Measurements from ENCODE around the gene RYR2. TPM values are rescaled to one million over a fixed set of nuclear protein-coding genes. Genes with fewer than 3 reads are reported as not detected.

RYR2 gene
- total RNA-seq, 1 donor from 2014 or later = 5.4 TPM

GRCh38 chr1:237448042-237448441 lies 406.1 kb downstream of the RYR2 start:
- H3K4me1 Mint-ChIP-seq (ENCODE audit: unreplicated experiment) = peaks cover 1% of the 10 kb centered on the region
- no peaks in the 10 kb centered on the region for H3K9me3 Mint-ChIP-seq (ENCODE audit: unreplicated experiment)
- H3K27me3 Mint-ChIP-seq (ENCODE audit: unreplicated experiment) = no peaks in the 10 kb centered on the region
- no peak overlapping the region for H3K27ac Mint-ChIP-seq (ENCODE audit: unreplicated experiment)
- no peak for DNase-seq (ENCODE audit: low spot score)
- no peak overlapping the region for H3K4me3 Mint-ChIP-seq (ENCODE audit: unreplicated experiment)
- no peaks in the 10 kb centered on the region for H3K36me3 Mint-ChIP-seq (ENCODE audit: low read depth, unreplicated experiment)
- TF ChIP-seq, protein P1, sequence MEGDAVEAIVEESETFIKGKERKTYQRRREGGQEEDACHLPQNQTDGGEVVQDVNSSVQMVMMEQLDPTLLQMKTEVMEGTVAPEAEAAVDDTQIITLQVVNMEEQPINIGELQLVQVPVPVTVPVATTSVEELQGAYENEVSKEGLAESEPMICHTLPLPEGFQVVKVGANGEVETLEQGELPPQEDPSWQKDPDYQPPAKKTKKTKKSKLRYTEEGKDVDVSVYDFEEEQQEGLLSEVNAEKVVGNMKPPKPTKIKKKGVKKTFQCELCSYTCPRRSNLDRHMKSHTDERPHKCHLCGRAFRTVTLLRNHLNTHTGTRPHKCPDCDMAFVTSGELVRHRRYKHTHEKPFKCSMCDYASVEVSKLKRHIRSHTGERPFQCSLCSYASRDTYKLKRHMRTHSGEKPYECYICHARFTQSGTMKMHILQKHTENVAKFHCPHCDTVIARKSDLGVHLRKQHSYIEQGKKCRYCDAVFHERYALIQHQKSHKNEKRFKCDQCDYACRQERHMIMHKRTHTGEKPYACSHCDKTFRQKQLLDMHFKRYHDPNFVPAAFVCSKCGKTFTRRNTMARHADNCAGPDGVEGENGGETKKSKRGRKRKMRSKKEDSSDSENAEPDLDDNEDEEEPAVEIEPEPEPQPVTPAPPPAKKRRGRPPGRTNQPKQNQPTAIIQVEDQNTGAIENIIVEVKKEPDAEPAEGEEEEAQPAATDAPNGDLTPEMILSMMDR (IDR thresholded peaks at IDR 0.05; ENCODE audit: unreplicated experiment) = no peak

GRCh38 chr1:237457573-237457972 lies 415.6 kb downstream of the RYR2 start:
- TF ChIP-seq, protein P1 (IDR thresholded peaks at IDR 0.05; ENCODE audit: unreplicated experiment) = no peak
- Mint-ChIP-seq H3K27me3 (ENCODE audit: unreplicated experiment) (peaks cover 2% of the 10 kb centered on the region), H3K27ac (ENCODE audit: unreplicated experiment) (no peak overlapping the region), H3K4me3 (ENCODE audit: unreplicated experiment) (no peak overlapping the region), H3K36me3 (ENCODE audit: low read depth, unreplicated experiment) (peaks cover 3% of the 10 kb centered on the region), H3K9me3 (ENCODE audit: unreplicated experiment) (no peaks in the 10 kb centered on the region), H3K4me1 (ENCODE audit: unreplicated experiment) (peaks cover 3% of the 10 kb centered on the region)
- DNase-seq (ENCODE audit: low spot score) = no peak

- no peak for DNase-seq (ENCODE audit: low spot score)
- Mint-ChIP-seq H3K4me1 (ENCODE audit: unreplicated experiment) (peaks cover 18% of the 10 kb centered on the region), H3K9me3 (ENCODE audit: unreplicated experiment) (no peaks in the 10 kb centered on the region), H3K27me3 (ENCODE audit: unreplicated experiment) (peaks cover 1% of the 10 kb centered on the region), H3K27ac (ENCODE audit: unreplicated experiment) (no peak overlapping the region), H3K36me3 (ENCODE audit: low read depth, unreplicated experiment) (no peaks in the 10 kb centered on the region), H3K4me3 (ENCODE audit: unreplicated experiment) (no peak overlapping the region)
- TF ChIP-seq, protein P1 (IDR thresholded peaks at IDR 0.05; ENCODE audit: unreplicated experiment) = no peak
Observed at GRCh38 chr1:237467320-237467719, 425.3 kb downstream of the RYR2 start.

DNA sequence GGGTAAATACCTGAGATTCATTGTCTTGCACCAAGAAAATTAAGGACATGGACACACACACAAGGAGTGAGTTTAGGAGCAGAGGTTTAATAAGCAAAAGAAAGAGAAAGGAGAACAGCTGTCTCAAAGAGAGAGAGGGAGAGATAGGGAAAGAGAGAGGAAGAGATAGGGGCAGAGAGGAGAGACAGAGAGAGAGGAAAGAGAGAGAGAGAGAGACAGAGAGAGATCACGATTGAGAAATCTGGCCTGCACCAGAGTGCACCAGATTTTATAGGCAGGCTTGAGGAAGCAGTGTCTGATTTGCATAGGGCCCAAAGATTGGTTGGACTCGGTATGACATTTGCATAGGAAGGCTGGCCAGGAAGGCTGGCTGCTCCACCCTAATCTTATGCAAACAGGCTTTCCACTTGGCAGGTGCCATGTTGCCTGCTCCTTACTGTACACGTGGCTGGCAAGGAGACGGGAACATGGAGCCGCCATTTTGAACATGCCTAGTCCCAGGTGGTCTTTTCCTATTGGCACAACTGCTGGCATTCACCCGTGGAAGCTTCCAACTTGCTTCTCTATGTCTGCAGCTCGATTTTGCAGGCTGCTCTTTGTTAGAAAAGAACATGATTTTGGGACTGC lies 428.8 kb downstream of the RYR2 start:
- H3K4me3 Mint-ChIP-seq (ENCODE audit: unreplicated experiment) = no peak overlapping the region
- no peaks in the 10 kb centered on the region for H3K9me3 Mint-ChIP-seq (ENCODE audit: unreplicated experiment)
- TF ChIP-seq, protein P1 (IDR thresholded peaks at IDR 0.05; ENCODE audit: unreplicated experiment) = no peak
- H3K27me3 Mint-ChIP-seq (ENCODE audit: unreplicated experiment) = peaks cover 1% of the 10 kb centered on the region
- H3K4me1 Mint-ChIP-seq (ENCODE audit: unreplicated experiment) = no peaks in the 10 kb centered on the region
- DNase-seq (ENCODE audit: low spot score) = no peak
- no peaks in the 10 kb centered on the region for H3K36me3 Mint-ChIP-seq (ENCODE audit: low read depth, unreplicated experiment)
- H3K27ac Mint-ChIP-seq (ENCODE audit: unreplicated experiment) = no peak overlapping the region

DNA sequence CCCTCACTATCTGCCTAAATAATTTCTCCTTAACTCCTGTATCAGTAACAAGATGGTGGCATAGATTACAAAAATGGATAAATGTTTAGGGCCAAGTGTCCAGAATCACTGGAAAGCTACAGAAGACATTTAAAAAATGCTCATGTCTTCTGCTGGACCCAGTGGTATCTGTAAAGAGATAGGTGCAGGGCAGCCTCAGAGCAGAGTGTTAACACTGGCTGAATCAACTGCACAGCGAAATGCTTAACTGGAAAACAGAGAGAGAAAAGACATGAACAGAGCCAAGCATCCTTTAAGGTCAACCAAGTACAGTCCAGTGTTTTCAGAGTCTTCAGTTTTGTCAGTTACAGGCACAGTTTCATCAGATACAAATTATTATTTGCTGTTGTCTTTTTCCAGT lies 429.4 kb downstream of the RYR2 start:
- H3K4me3 Mint-ChIP-seq (ENCODE audit: unreplicated experiment) = no peak overlapping the region
- no peaks in the 10 kb centered on the region for H3K36me3 Mint-ChIP-seq (ENCODE audit: low read depth, unreplicated experiment)
- no peak overlapping the region for H3K27ac Mint-ChIP-seq (ENCODE audit: unreplicated experiment)
- TF ChIP-seq, protein P1 (IDR thresholded peaks at IDR 0.05; ENCODE audit: unreplicated experiment) = no peak
- no peaks in the 10 kb centered on the region for H3K9me3 Mint-ChIP-seq (ENCODE audit: unreplicated experiment)
- H3K4me1 Mint-ChIP-seq (ENCODE audit: unreplicated experiment) = no peaks in the 10 kb centered on the region
- peaks cover 1% of the 10 kb centered on the region for H3K27me3 Mint-ChIP-seq (ENCODE audit: unreplicated experiment)
- no peak for DNase-seq (ENCODE audit: low spot score)

Measured in endothelial cell (in vitro differentiated cells).